22Rv1 (cell line): ENCODE data around the gene SETSIP.

ENCODE experiments used
- H3K27ac ChIP-seq: fragments of 450-650 bp; 2 replicates; pipeline ENCODE4 v1.5.1; 2017
- CTCF ChIP-seq: fragments of 450-650 bp; IDR thresholded peaks from 2 replicates; pipeline ENCODE4 v1.5.1; 2017; ENCODE audit warnings: mild to moderate bottlenecking
- ZFX ChIP-seq: fragments of 450-650 bp; IDR thresholded peaks from 2 replicates; pipeline ENCODE4 v1.6.1; 2017; ENCODE audit warnings: antibody characterized with exemption, borderline replicate concordance

SETSIP gene

DNA sequence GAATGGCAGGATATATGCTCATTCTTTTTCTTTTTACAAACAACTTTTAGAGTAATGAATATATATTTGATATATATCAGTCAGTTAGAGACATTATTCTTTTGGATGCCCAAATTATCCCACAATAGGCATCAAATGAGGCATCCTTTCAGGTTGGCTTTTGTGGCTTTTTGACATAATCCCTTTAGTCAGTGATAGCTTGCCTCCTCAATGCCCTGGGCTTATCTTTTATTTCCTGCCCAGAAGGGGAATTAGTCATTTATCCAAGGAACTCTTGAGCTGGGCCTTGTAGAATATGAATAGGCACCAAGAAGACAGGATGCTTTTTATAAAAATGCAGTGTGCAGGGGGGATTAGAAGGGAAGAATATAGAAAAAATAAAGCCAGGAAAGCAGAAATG lies 23.3 kb downstream of the SETSIP start:
- TF ChIP-seq CTCF = no peak
- no peak for TF ChIP-seq ZFX
- no peak overlapping the region for H3K27ac ChIP-seq

DNA sequence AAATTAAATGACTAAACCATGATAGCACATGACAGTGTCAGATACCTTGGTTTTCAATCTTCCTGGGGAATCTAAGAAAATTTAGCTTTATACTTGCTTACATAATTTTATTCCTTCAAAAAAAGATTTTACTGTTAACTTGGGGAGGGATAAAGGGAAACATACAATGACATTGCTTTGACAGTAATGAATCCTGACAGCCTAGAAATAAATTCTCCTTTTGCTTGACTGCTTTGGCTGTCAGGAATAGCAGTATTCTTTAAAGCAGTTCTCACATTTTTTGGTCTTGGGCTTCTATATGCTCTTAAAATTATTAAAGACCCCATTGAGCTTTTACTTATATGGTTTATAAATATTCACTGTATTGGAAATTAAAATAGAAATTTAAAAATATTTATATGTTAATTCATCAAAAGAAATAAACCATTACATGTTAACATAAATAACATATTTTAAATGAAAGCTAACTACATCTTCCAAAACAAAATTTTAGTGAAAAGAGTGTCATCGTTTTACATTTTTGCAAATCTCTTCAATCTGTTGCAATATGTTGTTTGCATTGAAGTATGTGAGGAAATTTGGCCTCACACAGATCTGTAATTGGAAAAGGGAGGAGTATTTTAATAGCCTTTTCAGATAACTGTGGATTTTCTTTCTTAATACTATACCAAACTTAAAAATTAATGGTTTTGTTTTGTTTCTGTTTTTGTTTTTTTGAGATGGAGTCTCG lies 29.3 kb downstream of the SETSIP start:
- TF ChIP-seq ZFX (no peak), CTCF (no peak)
- H3K27ac ChIP-seq = no peak overlapping the region

GRCh38 chr1:92043621-92044020 lies 31.6 kb downstream of the SETSIP start:
- TF ChIP-seq ZFX (no peak), CTCF (no peak)
- no peak overlapping the region for H3K27ac ChIP-seq

GRCh38 chr1:92040971-92041370 lies 34.2 kb downstream of the SETSIP start:
- TF ChIP-seq ZFX (no peak), CTCF (no peak)
- H3K27ac ChIP-seq = no peak overlapping the region

DNA sequence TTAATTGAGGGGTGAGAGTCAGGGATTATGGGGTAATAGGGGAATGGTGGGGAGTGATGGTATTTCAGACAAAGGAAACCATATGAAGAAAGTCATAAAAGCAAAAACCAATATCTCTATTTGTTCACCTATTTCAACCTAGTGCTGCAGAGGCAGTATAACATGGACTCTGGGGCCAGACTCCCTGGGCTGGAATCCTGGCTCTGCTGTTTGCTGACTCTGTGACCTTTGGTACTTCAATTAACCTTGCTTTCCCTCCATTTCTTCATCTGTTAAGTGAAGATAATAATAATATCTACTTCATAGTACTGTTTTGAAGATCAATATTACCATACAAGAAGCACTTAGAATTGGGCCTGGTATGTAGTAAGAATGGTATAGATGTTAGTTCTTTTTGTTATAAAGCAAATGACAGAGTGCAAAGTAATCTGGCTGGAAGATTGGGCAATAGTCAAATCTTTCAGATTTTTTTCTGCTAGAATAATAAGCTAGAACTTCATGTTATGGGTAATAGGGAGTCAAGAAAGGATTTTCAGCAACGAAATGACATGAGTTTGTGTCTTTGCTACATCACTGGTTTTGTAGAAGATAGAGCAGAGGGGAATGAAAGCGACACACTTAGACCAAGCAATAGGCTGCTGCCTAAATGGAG lies 36.4 kb downstream of the SETSIP start:
- no peak for TF ChIP-seq ZFX
- TF ChIP-seq CTCF = no peak
- no peak overlapping the region for H3K27ac ChIP-seq

DNA sequence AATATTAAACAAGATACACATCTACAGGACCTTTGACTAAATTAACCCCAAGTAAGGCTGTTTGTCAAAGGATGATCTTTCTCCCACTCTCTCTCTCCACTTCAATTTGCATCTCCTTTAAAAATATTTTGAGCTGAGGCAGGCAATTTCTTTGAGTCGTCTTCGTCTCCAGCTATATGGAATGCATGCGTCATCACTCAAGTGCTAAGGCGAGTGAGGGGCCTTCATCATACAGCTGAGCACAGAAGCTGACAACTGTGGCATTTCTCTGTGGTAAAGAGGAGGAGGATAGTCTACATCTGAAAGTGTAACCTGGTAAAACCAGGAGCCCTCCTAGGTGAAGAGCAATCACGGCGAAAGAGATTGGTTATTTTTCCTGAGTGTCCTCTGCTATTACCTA lies 37.8 kb downstream of the SETSIP start:
- H3K27ac ChIP-seq = no peak overlapping the region
- TF ChIP-seq ZFX (no peak), CTCF (no peak)
